NCI-H2029 (cell line): Measurements from ENCODE around the gene TAL2.

ENCODE experiments used
- DNase-seq: peaks from one replicate; lab custom pipeline; 2025; lab: John Stamatoyannopoulos, UW

Gene TAL2

GRCh38 chr9:105710638-105711037 lies 48.4 kb downstream of the TAL2 start:
- DNase-seq: no peak

- no peak for DNase-seq
Measured at GRCh38 chr9:105711867-105712266, 49.6 kb downstream of the TAL2 start.

- DNase-seq: no peak
Measured at GRCh38 chr9:105712297-105712696, 50.0 kb downstream of the TAL2 start.
